Lower lobe of right lung (tissue), 2 donors: Measurements from ENCODE around the gene SP100. TPM values are rescaled to one million over a fixed set of nuclear protein-coding genes. Genes with fewer than 3 reads are reported as not detected.
A peak's percentile ranks its signal among the peaks of the same experiment; 100 is the strongest.
"Not testable (repeated sequence)": the region's sequence is repeated elsewhere in the genome, so short reads cannot be mapped to it uniquely, and the experiment has no call there.

Source experiments
- ATAC-seq, 2 donors: fragments of 200-7000 bp; cut with Tn5 transposase; one replicate each; pipeline ENCODE4 v1.9.1; 2020 to 2022; ENCODE audit warnings: mild to moderate bottlenecking in 2 of 2, moderate library complexity in 2 of 2
- DNase-seq: peaks from one replicate; pipeline ENCODE4 v3.0.0-alpha.2; 2020
- H3K27ac ChIP-seq: fragments of 200-600 bp; one replicate; pipeline ENCODE4 v1.8.0; 2022
- H3K27me3 ChIP-seq: fragments of 200-600 bp; one replicate; pipeline ENCODE4 v1.8.0; 2022; ENCODE audit warnings: low read depth
- H3K36me3 ChIP-seq: fragments of 200-600 bp; one replicate; pipeline ENCODE4 v1.8.0; 2022; ENCODE audit warnings: mild to moderate bottlenecking
- H3K4me1 ChIP-seq: fragments of 200-600 bp; one replicate; pipeline ENCODE4 v1.8.0; 2022
- H3K4me3 ChIP-seq: fragments of 200-600 bp; one replicate; pipeline ENCODE4 v1.8.0; 2022; ENCODE audit warnings: mild to moderate bottlenecking
- H3K9me3 ChIP-seq: fragments of 200-600 bp; one replicate; pipeline ENCODE4 v1.8.0; 2022
- CTCF ChIP-seq: fragments of 200-600 bp; IDR thresholded peaks from one replicate; pipeline ENCODE4 v1.8.0; 2022; ENCODE audit warnings: antibody characterized with exemption, mild to moderate bottlenecking
- intact Hi-C: fragments of 100-400 bp; cut with DNase I; formaldehyde crosslinking; loops from one replicate; pipeline ENCODE4 v1.11.0; 2022
- long read RNA-seq: library from polyadenylated mRNA; unstranded; transcript quantifications from one replicate; pipeline ENCODE4 v2.0.0, GENCODE V29; 2021
- total RNA-seq: library from RNA; stranded (reverse); fragmentation: NEBNext Ultra II Directional; extraction: Animal tissue kit (Norgen Biotek cat#: 25700); gene quantifications from one replicate; pipeline ENCODE4 v1.2.1, GENCODE V29; 2021
- donor health status: DM: no; HTN: yes; CAD: no; lungs with severe emphysema.

The SP100 gene
- total RNA-seq: 162 TPM
- long read RNA-seq, transcript SP100-204 (15 exons, 1,898 nt): major isoform, 78 of 241 reads
- long read RNA-seq, transcript SP100-201 (25 exons, 3,882 nt): minor isoform, 7 of 241 reads
- long read RNA-seq, transcript SP100-205 (14 exons, 1,802 nt): minor isoform, 10 of 241 reads
- long read RNA-seq, partial matches to known transcripts: 69 of 241 reads
- long read RNA-seq, other reads (novel, unspliced or antisense): 72 of 241 reads

GRCh38 chr2:230416061-230416721 lies at the start of gene SP100:
TSS of gene SP100 (plus strand) at chr2:230416201. CDS start at chr2:230416297, 96 bp downstream.
- peak; percentile 91 for ATAC-seq
- intact Hi-C loops: no loop called here
- Histone ChIP-seq H3K9me3 (no peaks in the 10 kb centered on the region), H3K27me3 (no peaks in the 10 kb centered on the region), H3K4me3 (peak within 1 kb of the TSS; percentile 70), H3K27ac (peak within 1 kb of the TSS; percentile 98), H3K4me1 (peaks cover 64% of the 10 kb centered on the region), H3K36me3 (no peaks in the 10 kb centered on the region)
- TF ChIP-seq CTCF: no peak
- peak; percentile 85 for DNase-seq

- ATAC-seq (no peak), DNase-seq (no peak)
- no peak overlapping the region for H3K27ac ChIP-seq
- no peak for TF ChIP-seq CTCF
- no peaks in the 10 kb centered on the region for H3K27me3 ChIP-seq
- peaks cover 41% of the 10 kb centered on the region for H3K36me3 ChIP-seq
- H3K4me1 ChIP-seq: no peaks in the 10 kb centered on the region
- H3K4me3 ChIP-seq: no peak overlapping the region
- no peaks in the 10 kb centered on the region for H3K9me3 ChIP-seq
- intact Hi-C loops: no loop called here
These were observed 33.9 kb upstream of the SP100 start for GRCh38 chr2:230382108-230382507.

GRCh38 chr2:230383453-230383852 lies 32.5 kb upstream of the SP100 start:
- DNase-seq (no peak), ATAC-seq (no peak)
- peaks cover 46% of the 10 kb centered on the region for H3K36me3 ChIP-seq
- H3K27me3 ChIP-seq: no peaks in the 10 kb centered on the region
- H3K4me3 ChIP-seq: no peak overlapping the region
- H3K9me3 ChIP-seq: no peaks in the 10 kb centered on the region
- intact Hi-C loops: no loop called here
- no peak overlapping the region for H3K27ac ChIP-seq
- no peaks in the 10 kb centered on the region for H3K4me1 ChIP-seq
- TF ChIP-seq CTCF: no peak

GRCh38 chr2:230384986-230385385 lies 31.0 kb upstream of the SP100 start:
- H3K36me3 ChIP-seq: peaks cover 61% of the 10 kb centered on the region
- no peaks in the 10 kb centered on the region for H3K27me3 ChIP-seq
- no peaks in the 10 kb centered on the region for H3K9me3 ChIP-seq
- ATAC-seq (no peak), DNase-seq (no peak)
- no peak overlapping the region for H3K27ac ChIP-seq
- TF ChIP-seq CTCF: no peak
- H3K4me3 ChIP-seq: no peak overlapping the region
- intact Hi-C loops: no loop called here
- no peaks in the 10 kb centered on the region for H3K4me1 ChIP-seq

GRCh38 chr2:230394301-230394700 lies 21.7 kb upstream of the SP100 start:
- ATAC-seq: no peak
- intact Hi-C loops: no loop called here

GRCh38 chr2:230398698-230399097 lies 17.3 kb upstream of the SP100 start:
- H3K27ac ChIP-seq, DNase-seq, H3K27me3 ChIP-seq, H3K4me3 ChIP-seq, H3K9me3 ChIP-seq, H3K4me1 ChIP-seq, ATAC-seq, intact Hi-C loops: not testable (repeated sequence)
- peaks cover 62% of the 10 kb centered on the region for H3K36me3 ChIP-seq

More at GRCh38 chr2:230394301-230394700, 21.7 kb upstream of the SP100 start:
- no peak overlapping the region for H3K27ac ChIP-seq
- no peaks in the 10 kb centered on the region for H3K4me1 ChIP-seq
- H3K9me3 ChIP-seq: no peaks in the 10 kb centered on the region
- no peaks in the 10 kb centered on the region for H3K27me3 ChIP-seq
- TF ChIP-seq CTCF: no peak
- no peak overlapping the region for H3K4me3 ChIP-seq
- no peak for DNase-seq
- H3K36me3 ChIP-seq: peaks cover 80% of the 10 kb centered on the region
